Esophagus muscularis mucosa (tissue), 4 donors: ENCODE results near the gene MYMX.

Source experiments
- CTCF ChIP-seq, 3 experiments: fragments of 200-600 bp in 2 of 3; fragments of 450-650 bp in 1 of 3; sonication (generic) in 2 of 3; IDR thresholded peaks; one replicate each; pipeline ENCODE4 v1.5.1; 2017 to 2019; ENCODE audit warnings: antibody characterized with exemption in 3 of 3, mild to moderate bottlenecking in 2 of 3, moderate library complexity in 1 of 3
- EP300 ChIP-seq: sonication (generic); formaldehyde crosslinking; IDR thresholded peaks from one replicate; pipeline ENCODE4 v1.6.1; 2017; ENCODE audit warnings: antibody characterized with exemption
- POLR2A ChIP-seq: fragments of 450-650 bp; IDR thresholded peaks from one replicate; pipeline ENCODE4 v1.6.1; 2017; ENCODE audit warnings: antibody characterized with exemption, moderate library complexity, mild to moderate bottlenecking, low read depth
- POLR2AphosphoS5 ChIP-seq, 2 donors: sonication (generic); formaldehyde crosslinking; IDR thresholded peaks; one replicate each; pipeline ENCODE4 v1.6.1; 2017; ENCODE audit warnings: antibody characterized with exemption in 2 of 2

GRCh38 chr6:44246663-44247337, 30.1 kb downstream of the MYMX start, which contains the start of gene HSP90AB1:
- TF ChIP-seq CTCF (IDR thresholded peaks at IDR 0.05) = no peak
- peak; percentile 99 for TF ChIP-seq POLR2A
- TF ChIP-seq POLR2AphosphoS5 (IDR thresholded peaks at IDR 0.05) = peak; percentile 98 to 100
- TF ChIP-seq EP300 = no peak
